IPS-15b (cell line): Measurements from ENCODE around the gene ELP4.
"Not testable (repeated sequence)": the region's sequence is repeated elsewhere in the genome, so short reads cannot be mapped to it uniquely, and the experiment has no call there.

Experiments
- H3K27me3 ChIP-seq: one replicate; pipeline ENCODE4 v1.6.1; 2013; ENCODE audit warnings: low read length; ENCODE audit not compliant: control insufficient read depth, insufficient read depth
- H3K36me3 ChIP-seq: one replicate; pipeline ENCODE4 v1.6.1; 2013; ENCODE audit warnings: low read length; ENCODE audit not compliant: control insufficient read depth, insufficient read depth
- H3K4me1 ChIP-seq: one replicate; pipeline ENCODE4 v1.6.1; 2013; ENCODE audit warnings: mild to moderate bottlenecking, low read length; ENCODE audit not compliant: control insufficient read depth, insufficient read depth
- H3K4me3 ChIP-seq: one replicate; pipeline ENCODE4 v1.5.1; 2013; ENCODE audit warnings: low read depth, low read length
- H3K9ac ChIP-seq: one replicate; pipeline ENCODE4 v1.6.1; 2013; ENCODE audit warnings: low read depth, mild to moderate bottlenecking, low read length
- H3K9me3 ChIP-seq: one replicate; pipeline ENCODE4 v1.6.1; 2013; ENCODE audit warnings: mild to moderate bottlenecking, low read length; ENCODE audit not compliant: control insufficient read depth, insufficient read depth

ELP4 gene

GRCh38 chr11:31714840-31715239 lies 205.3 kb downstream of the ELP4 start:
- H3K4me3 ChIP-seq: no peak overlapping the region
- H3K27me3 ChIP-seq: no peaks in the 10 kb centered on the region
- no peaks in the 10 kb centered on the region for H3K36me3 ChIP-seq
- H3K9ac ChIP-seq: no peak overlapping the region
- no peaks in the 10 kb centered on the region for H3K9me3 ChIP-seq
- H3K4me1 ChIP-seq: peaks cover 8% of the 10 kb centered on the region

GRCh38 chr11:31720225-31720624 lies 210.7 kb downstream of the ELP4 start:
- Histone ChIP-seq H3K9ac (no peak overlapping the region), H3K36me3 (no peaks in the 10 kb centered on the region), H3K27me3 (no peaks in the 10 kb centered on the region), H3K4me1 (peaks cover 8% of the 10 kb centered on the region), H3K9me3 (no peaks in the 10 kb centered on the region), H3K4me3 (no peak overlapping the region)

- no peak overlapping the region for H3K4me3 ChIP-seq
- H3K27me3 ChIP-seq: no peaks in the 10 kb centered on the region
- H3K36me3 ChIP-seq: no peaks in the 10 kb centered on the region
- no peaks in the 10 kb centered on the region for H3K9me3 ChIP-seq
- H3K9ac ChIP-seq: no peak overlapping the region
- peaks cover 8% of the 10 kb centered on the region for H3K4me1 ChIP-seq
Measured at GRCh38 chr11:31720671-31721365, 211.3 kb downstream of the ELP4 start.

GRCh38 chr11:31722754-31723153 lies 213.2 kb downstream of the ELP4 start:
- H3K36me3 ChIP-seq: no peaks in the 10 kb centered on the region

GRCh38 chr11:31725176-31725575 lies 215.6 kb downstream of the ELP4 start:
- H3K4me1 ChIP-seq: peaks cover 2% of the 10 kb centered on the region
- H3K4me3 ChIP-seq: no peak overlapping the region
- no peaks in the 10 kb centered on the region for H3K27me3 ChIP-seq
- H3K9me3 ChIP-seq: no peaks in the 10 kb centered on the region
- H3K9ac ChIP-seq: no peak overlapping the region
- no peaks in the 10 kb centered on the region for H3K36me3 ChIP-seq

More at GRCh38 chr11:31722754-31723153, 213.2 kb downstream of the ELP4 start:
- no peak overlapping the region for H3K4me3 ChIP-seq
- no peak overlapping the region for H3K9ac ChIP-seq
- H3K4me1 ChIP-seq: peaks cover 8% of the 10 kb centered on the region
- H3K27me3 ChIP-seq: no peaks in the 10 kb centered on the region
- H3K9me3 ChIP-seq: no peaks in the 10 kb centered on the region

DNA sequence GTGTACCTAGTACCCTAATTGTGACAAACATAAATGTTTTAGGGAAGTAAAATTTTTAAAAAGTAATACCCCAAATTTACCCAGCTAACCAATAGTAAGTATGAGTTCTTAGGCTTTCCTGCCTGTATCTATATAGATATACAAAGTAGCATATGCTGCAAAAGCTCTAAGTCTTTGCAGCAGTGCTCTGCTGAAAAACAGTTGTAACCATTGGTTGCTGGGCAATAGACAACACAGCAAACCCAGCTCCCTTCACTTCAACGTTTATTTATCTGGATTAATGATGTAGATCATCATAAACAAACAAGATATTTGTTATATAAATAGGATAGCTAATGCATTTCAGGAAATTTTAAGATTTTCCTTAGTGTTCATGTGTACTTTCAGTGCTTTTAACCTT lies 218.9 kb downstream of the ELP4 start:
- no peaks in the 10 kb centered on the region for H3K27me3 ChIP-seq
- H3K4me3 ChIP-seq: no peak overlapping the region
- H3K36me3 ChIP-seq: no peaks in the 10 kb centered on the region
- no peaks in the 10 kb centered on the region for H3K4me1 ChIP-seq
- no peak overlapping the region for H3K9ac ChIP-seq
- H3K9me3 ChIP-seq: no peaks in the 10 kb centered on the region

GRCh38 chr11:31740131-31740530 lies 230.6 kb downstream of the ELP4 start:
- no peaks in the 10 kb centered on the region for H3K27me3 ChIP-seq
- no peaks in the 10 kb centered on the region for H3K4me1 ChIP-seq
- no peak overlapping the region for H3K4me3 ChIP-seq
- no peaks in the 10 kb centered on the region for H3K9me3 ChIP-seq
- H3K9ac ChIP-seq: no peak overlapping the region
- no peaks in the 10 kb centered on the region for H3K36me3 ChIP-seq

- H3K36me3 ChIP-seq, H3K4me1 ChIP-seq, H3K9ac ChIP-seq, H3K27me3 ChIP-seq, H3K9me3 ChIP-seq, H3K4me3 ChIP-seq: not testable (repeated sequence)
Measured at GRCh38 chr11:31740731-31741368, 231.3 kb downstream of the ELP4 start.

- Histone ChIP-seq H3K4me3 (no peak overlapping the region), H3K9ac (no peak overlapping the region), H3K9me3 (no peaks in the 10 kb centered on the region), H3K4me1 (no peaks in the 10 kb centered on the region), H3K36me3 (no peaks in the 10 kb centered on the region), H3K27me3 (no peaks in the 10 kb centered on the region)
Measured at GRCh38 chr11:31747581-31747980, 238.0 kb downstream of the ELP4 start.

GRCh38 chr11:31757260-31757835 lies 247.8 kb downstream of the ELP4 start:
- Histone ChIP-seq H3K9me3 (no peaks in the 10 kb centered on the region), H3K4me1 (no peaks in the 10 kb centered on the region), H3K36me3 (no peaks in the 10 kb centered on the region), H3K4me3 (no peak overlapping the region), H3K9ac (no peak overlapping the region), H3K27me3 (no peaks in the 10 kb centered on the region)

DNA sequence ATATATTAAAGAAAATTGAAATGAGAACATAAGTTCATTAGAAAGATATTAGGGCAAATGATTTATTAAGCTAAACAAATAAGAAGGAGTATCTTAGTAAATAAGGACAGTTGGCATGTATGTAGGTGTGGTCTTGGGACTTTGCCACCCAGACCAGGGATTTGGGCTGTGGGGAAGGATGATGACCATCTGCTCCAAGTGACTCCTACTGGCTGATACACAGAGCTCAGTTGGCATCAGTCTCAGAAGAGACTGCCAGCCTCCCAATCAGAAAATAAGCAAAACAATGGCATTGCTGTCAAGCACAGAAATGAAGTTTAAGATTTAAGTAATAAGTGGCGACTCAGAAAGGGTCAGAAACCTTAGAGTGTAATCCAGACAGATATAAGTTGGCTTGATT lies 252.1 kb downstream of the ELP4 start:
- H3K4me3 ChIP-seq: no peak overlapping the region
- no peaks in the 10 kb centered on the region for H3K27me3 ChIP-seq
- no peaks in the 10 kb centered on the region for H3K4me1 ChIP-seq
- H3K9me3 ChIP-seq: no peaks in the 10 kb centered on the region
- no peak overlapping the region for H3K9ac ChIP-seq
- no peaks in the 10 kb centered on the region for H3K36me3 ChIP-seq

- Histone ChIP-seq H3K27me3 (no peaks in the 10 kb centered on the region), H3K36me3 (no peaks in the 10 kb centered on the region), H3K9me3 (no peaks in the 10 kb centered on the region), H3K4me1 (no peaks in the 10 kb centered on the region), H3K4me3 (no peak overlapping the region), H3K9ac (no peak overlapping the region)
Measured at GRCh38 chr11:31763296-31763695, 253.7 kb downstream of the ELP4 start.
